ENCODE measurements around the gene ERFE.

Gene ERFE

GRCh38 chr2:238157506-238158017 lies 1.2 kb upstream of the ERFE start:
- H3K4me3 ChIP-seq (ENCODE audit: low read depth, low read length) = no peak overlapping the region
- TF ChIP-seq, protein P1, sequence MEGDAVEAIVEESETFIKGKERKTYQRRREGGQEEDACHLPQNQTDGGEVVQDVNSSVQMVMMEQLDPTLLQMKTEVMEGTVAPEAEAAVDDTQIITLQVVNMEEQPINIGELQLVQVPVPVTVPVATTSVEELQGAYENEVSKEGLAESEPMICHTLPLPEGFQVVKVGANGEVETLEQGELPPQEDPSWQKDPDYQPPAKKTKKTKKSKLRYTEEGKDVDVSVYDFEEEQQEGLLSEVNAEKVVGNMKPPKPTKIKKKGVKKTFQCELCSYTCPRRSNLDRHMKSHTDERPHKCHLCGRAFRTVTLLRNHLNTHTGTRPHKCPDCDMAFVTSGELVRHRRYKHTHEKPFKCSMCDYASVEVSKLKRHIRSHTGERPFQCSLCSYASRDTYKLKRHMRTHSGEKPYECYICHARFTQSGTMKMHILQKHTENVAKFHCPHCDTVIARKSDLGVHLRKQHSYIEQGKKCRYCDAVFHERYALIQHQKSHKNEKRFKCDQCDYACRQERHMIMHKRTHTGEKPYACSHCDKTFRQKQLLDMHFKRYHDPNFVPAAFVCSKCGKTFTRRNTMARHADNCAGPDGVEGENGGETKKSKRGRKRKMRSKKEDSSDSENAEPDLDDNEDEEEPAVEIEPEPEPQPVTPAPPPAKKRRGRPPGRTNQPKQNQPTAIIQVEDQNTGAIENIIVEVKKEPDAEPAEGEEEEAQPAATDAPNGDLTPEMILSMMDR (IDR thresholded peaks at IDR 0.05; ENCODE audit: low read depth, low read length) = no peak
- in situ Hi-C loops (cut with HindIII; ENCODE audit: low sequenced_read_pairs) = no loop called here
- DNase-seq (ENCODE audit: low read depth, low spot score) = no peak

- in situ Hi-C loops (cut with HindIII; ENCODE audit: low sequenced_read_pairs) = no loop called here
- no peak overlapping the region for H3K4me3 ChIP-seq (ENCODE audit: low read depth, low read length)
- no peak for DNase-seq (ENCODE audit: low read depth, low spot score)
- TF ChIP-seq, protein P1 (IDR thresholded peaks at IDR 0.05; ENCODE audit: low read depth, low read length) = no peak
Measured at GRCh38 chr2:238158018-238158508, 707 bp upstream of the ERFE start.

GRCh38 chr2:238159071-238159539 lies 335 bp downstream of the ERFE start:
- TF ChIP-seq, protein P1 (IDR thresholded peaks at IDR 0.05; ENCODE audit: low read depth, low read length) = no peak
- in situ Hi-C loops (cut with HindIII; ENCODE audit: low sequenced_read_pairs) = no loop called here
- H3K4me3 ChIP-seq (ENCODE audit: low read depth, low read length) = peak overlapping the region; percentile 21
- DNase-seq (ENCODE audit: low read depth, low spot score) = no peak

DNA sequence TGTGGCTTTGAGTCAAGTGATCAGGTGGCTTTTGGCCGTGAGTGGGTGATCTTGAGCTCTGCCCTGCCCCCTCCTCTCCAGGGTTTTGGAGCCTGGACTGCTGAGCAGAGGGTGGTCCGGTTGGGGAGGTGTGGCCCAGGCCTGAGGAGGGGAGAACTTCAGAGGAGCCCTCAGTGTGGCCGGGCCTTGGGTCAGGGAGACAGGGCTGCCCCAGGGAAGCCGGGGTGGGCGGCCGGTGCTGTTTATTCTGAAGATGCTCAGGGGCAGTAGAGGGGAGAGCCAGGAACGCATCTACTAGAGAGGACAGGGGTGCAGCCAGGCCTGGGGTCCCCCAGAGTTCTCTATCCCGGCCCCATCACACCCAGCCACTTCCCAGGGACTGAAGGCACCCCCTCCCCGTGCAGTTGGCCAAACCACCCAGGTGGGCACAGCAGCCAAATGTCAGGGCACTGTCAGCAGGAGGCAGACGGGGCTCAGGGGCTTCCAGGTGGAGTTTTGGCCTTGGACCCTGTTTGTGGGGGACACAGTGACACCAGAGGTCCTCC lies 963 bp downstream of the ERFE start:
- no peak for DNase-seq (ENCODE audit: low read depth, low spot score)
- TF ChIP-seq, protein P1 (IDR thresholded peaks at IDR 0.05; ENCODE audit: low read depth, low read length) = no peak
- peak overlapping the region; percentile 21 for H3K4me3 ChIP-seq (ENCODE audit: low read depth, low read length)
- in situ Hi-C loops (cut with HindIII; ENCODE audit: low sequenced_read_pairs) = no loop called here

DNA sequence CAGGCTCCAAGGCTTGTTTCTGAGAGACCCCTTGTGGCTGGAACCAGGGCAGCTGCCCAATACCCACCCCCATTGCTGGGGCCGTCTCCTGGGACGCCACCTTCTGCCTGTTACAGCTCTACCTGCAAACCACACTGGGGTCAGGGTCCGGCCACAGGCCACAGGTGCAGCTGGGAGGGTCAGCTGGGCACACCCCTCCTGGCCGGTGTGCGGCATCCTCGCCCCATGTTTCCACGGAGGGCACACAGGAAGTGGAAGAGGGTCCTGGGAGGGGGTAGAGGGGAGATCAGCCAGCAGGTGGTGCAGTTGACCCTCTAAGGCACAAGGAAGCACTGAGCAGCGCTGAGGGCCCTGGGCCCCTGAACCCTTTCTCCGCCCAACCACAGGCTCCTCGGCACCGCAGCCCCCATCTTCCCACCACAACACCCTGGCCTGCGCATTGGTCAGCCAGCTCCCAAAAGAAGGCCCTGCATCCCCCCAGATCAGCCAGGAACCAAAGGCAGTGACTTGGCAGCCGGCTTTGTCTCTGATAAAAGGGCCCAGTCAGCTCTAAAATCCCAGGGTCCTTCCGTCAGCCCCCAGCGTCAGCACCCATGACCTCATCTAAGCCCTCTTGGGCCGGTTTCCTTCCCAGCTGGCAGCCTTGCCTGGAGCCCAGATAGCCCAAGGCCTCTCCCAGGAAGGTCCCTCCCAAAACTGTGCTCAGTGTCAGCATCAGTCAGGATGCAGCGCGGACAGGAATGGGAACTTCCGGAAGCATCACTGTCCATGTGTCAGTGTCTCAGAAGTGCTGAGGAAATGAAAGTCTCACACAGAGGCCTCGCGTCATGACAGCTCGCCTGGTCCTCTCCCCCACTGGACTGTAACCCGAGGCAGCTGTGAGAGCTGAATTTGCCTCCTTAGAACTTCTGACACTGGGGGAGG lies 1.7 kb downstream of the ERFE start:
- TF ChIP-seq, protein P1 (IDR thresholded peaks at IDR 0.05; ENCODE audit: low read depth, low read length) = peak; percentile 34
- DNase-seq (ENCODE audit: low read depth, low spot score) = no peak
- H3K4me3 ChIP-seq (ENCODE audit: low read depth, low read length) = no peak overlapping the region
- in situ Hi-C loops (cut with HindIII; ENCODE audit: low sequenced_read_pairs) = no loop called here

GRCh38 chr2:238161291-238162051 lies 2.7 kb downstream of the ERFE start:
- H3K4me3 ChIP-seq (ENCODE audit: low read depth, low read length) = no peak overlapping the region
- no peak for DNase-seq (ENCODE audit: low read depth, low spot score)
- in situ Hi-C loops (cut with HindIII; ENCODE audit: low sequenced_read_pairs) = no loop called here
- TF ChIP-seq, protein P1 (IDR thresholded peaks at IDR 0.05; ENCODE audit: low read depth, low read length) = no peak

All from astrocyte of the spinal cord (primary cell).